Right ventricle myocardium inferior (tissue), 1 donor: ENCODE results near the gene RUNX1. TPM values are rescaled to one million over a fixed set of nuclear protein-coding genes. Genes with fewer than 3 reads are reported as not detected.

Experiments
- ATAC-seq: fragments of 200-7000 bp; cut with Tn5 transposase; one replicate; pipeline ENCODE4 v1.9.1; 2020; ENCODE audit warnings: mild to moderate bottlenecking, moderate library complexity
- DNase-seq: peaks from one replicate; pipeline ENCODE4 v3.0.0; 2021; ENCODE audit errors: missing footprints
- intact Hi-C: fragments of 100-400 bp; cut with DNase I; formaldehyde crosslinking; loops from one replicate; pipeline ENCODE4 v1.11.0; 2022
- long read RNA-seq: library from polyadenylated mRNA; unstranded; transcript quantifications from one replicate; pipeline ENCODE4 v2.0.0, GENCODE V29; 2021
- total RNA-seq: library from RNA; stranded (reverse); fragmentation: NEBNext Ultra II Directional; extraction: Animal tissue kit (Norgen Biotek cat#: 25700); gene quantifications from one replicate; pipeline ENCODE4 v1.2.1, GENCODE V29; 2021
- donor health status: DM: no; HTN: yes; CAD: no; lungs with severe emphysema.

Gene RUNX1
- total RNA-seq, result 1.8 TPM
- long read RNA-seq, partial matches to known transcripts, result 0 of 1 reads
- long read RNA-seq, other reads (novel, unspliced or antisense), result 1 of 1 reads

DNA sequence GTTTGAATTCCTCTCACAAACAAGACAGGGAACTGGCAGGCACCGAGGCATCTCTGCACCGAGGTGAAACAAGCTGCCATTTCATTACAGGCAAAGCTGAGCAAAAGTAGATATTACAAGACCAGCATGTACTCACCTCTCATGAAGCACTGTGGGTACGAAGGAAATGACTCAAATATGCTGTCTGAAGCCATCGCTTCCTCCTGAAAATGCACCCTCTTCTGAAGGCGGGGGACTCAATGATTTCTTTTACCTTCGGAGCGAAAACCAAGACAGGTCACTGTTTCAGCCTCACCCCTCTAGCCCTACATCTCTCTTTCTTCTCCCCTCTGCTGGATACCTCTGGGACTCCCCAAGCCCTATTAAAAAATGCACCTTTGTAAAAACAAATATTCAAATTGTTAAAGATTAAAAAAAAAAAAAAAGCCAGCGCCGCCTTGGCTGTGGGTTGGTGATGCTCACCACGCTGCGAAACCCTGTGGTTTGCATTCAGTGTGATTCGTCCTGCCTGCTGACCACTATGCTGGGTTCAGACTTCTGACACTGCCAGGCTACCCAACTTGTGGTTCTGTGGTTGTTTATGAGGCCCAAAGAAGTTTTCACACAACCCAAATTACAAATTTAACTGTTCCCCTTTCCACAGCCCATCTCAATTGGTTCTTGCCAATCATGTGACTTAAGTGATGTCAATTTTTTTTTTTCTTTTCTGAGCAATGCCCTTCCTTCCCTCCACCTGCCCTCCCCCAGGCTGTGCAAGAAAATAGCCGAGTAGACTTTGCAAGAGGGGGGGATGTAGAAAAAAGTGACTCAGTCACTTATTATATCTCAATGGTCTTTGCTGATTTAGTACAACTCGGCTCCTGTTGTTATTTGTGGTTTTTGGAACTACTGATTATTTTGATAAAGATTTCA is at the start of gene RUNX1:
TSS of gene RUNX1 (minus strand) at position 597 of the 912 bp plus-strand sequence.
- intact Hi-C loops, result no loop called here
- DNase-seq (no peak), ATAC-seq (peak; percentile 20)

DNA sequence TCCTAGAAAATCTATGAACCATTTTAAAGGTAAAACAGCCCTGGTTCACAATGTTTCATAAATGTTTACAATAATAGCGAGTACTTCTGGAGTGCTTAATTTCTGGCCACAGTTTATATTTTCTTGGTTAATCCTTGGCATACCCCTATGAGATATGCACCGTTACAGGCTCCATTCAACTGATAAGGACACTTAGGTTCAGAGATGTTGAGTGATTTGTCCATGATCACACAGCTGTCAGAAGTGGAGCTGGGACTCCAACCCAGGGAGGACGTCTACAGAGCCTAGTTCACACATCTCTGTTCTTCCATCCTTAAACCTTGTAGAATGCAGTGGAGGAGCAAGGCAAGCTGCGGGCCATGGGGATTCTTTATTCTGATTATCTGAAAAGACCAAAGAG is 48.4 kb upstream of the RUNX1 start:
- DNase-seq, result no peak
- ATAC-seq, result no peak
- intact Hi-C loops, result no loop called here

DNA sequence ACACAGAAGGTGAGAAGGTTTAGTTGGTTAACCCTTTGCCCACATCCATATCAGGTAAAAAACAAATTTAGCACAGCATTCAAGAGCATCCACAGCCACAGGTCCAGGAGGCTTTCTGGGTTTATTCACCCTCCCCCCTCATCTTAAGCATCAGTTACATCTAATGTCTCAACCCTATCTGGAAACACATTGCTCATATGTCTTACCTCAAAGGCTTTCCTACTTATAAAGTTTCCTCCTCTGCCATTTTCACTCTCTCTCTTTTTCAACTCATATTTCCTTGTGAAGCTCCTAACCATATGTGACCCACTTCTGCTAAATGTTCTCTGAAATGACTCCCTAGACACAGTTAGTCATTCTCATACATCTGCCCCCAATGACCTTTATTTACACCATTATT is 47.9 kb upstream of the RUNX1 start:
- no peak for ATAC-seq
- DNase-seq, result no peak
- intact Hi-C loops, result no loop called here

DNA sequence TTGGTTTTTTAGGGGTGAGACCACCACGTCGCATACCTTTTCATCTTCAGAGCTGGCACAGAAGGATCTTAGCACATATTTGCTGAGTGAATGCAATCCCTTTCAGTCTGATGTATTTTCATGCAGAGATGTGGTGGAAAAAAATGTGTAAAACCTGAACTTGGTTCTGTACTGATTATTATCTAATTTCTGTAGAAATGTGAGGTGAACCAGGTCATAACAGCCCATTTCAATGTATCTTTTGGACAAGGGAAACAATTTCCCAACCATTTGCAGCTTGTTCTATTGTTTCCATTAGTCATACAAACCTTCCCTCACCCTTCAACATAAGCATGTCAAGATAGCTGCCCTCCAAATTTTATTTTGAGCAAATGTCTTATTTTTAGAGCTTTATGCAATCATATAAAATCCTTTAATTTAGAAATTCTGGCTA is 46.8 kb upstream of the RUNX1 start:
- intact Hi-C loops, result no loop called here
- no peak for ATAC-seq
- no peak for DNase-seq

DNA sequence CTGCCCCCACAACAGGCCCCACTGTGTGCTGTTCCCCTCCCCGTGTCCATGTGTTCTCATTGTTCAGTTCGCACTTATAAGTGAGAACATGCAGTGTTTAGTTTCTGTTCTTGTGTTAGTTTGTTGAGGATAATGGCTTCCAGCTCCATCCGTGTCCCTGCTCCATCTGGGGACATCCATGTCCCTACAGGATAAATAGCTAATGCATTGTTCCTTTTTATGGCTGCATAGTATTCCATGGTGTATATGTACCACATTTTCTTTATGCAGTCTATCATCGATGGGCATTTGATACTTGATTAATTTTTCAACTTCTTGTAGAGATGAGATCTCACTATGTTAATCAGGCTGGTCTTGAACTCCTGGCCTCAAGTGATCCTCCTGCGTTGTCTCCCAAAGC is 44.4 kb upstream of the RUNX1 start:
- no peak for DNase-seq
- ATAC-seq, result no peak
- intact Hi-C loops, result no loop called here

DNA sequence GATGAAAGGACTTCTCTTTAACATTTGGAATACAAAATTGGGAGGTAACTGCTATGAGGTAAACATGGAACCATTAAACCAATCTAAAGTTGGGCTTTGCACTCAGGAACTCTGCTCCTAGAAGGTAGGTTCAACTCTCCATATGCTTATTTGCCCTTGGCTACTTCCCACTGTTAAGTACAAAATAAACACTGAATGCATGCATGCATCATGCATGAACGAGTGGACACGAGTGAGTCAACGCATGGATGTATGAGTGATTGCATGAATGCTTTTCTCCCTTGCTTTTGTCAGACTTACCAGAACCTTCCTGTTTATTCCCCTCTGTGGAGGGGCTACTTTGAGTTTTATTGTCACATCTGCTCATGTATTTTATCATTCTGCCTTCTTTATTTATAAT is 42.4 kb upstream of the RUNX1 start:
- intact Hi-C loops, result no loop called here
- no peak for DNase-seq
- ATAC-seq, result no peak

DNA sequence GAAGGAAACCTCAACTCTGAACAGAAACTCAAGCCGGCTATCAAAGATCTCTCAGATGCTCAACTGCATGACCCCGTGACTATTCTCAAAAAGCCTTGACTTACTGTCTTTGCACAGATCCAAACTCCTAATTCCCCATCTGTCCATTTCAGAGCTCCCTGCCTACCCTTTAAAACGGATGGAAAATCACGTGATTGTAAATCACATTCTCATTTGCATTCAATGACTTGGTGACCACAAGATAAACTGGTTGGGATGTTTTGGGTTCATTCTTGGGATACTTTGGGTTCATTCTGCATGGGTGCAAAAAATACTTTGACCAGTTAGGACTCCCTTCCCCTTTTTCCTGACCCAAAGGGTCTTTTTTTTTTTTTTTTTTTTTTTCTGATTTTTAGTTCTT is 41.3 kb upstream of the RUNX1 start:
- ATAC-seq, result no peak
- intact Hi-C loops, result no loop called here
- DNase-seq, result no peak

DNA sequence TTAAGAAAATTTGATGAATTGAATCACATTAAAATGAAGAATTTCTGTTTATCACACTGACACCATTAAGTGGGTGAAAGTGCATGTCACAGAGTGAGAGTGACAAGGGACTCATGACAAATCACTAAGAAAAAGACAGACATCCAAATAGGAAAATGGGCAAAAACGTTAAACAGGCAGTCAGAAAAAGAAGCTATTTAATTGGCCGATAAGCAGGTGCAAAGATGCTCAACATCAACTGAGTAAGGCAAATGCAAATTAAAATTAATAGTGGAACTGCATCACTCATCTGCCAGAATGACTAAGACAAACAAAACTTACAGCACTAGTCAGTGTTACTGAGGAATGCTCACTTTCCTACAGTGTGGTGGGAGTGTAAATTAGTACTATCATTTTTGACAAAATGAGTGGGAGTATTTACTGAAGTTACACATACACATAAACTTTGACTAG is 39.2 kb upstream of the RUNX1 start:
- intact Hi-C loops, result no loop called here
- ATAC-seq, result no peak
- DNase-seq, result no peak

DNA sequence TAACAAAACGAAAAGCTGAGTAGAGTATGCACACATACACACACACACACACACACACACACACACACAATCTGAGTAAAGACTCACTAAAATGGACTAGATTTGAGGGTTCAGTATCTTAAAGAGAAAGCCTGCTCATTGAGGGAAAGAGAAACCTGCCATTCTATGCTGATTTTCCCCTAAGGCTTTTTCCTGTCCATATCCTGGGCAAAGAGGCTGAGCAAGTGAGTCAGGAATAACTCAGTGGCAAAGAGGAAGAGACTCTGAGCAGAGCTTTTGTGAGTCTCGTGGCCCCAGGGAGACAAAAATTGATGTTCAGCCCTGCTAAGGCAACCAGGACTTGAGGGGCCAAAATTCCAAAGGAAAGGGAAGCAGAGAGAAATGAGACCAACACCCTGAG is 37.3 kb upstream of the RUNX1 start:
- no peak for DNase-seq
- no peak for ATAC-seq
- intact Hi-C loops, result no loop called here

DNA sequence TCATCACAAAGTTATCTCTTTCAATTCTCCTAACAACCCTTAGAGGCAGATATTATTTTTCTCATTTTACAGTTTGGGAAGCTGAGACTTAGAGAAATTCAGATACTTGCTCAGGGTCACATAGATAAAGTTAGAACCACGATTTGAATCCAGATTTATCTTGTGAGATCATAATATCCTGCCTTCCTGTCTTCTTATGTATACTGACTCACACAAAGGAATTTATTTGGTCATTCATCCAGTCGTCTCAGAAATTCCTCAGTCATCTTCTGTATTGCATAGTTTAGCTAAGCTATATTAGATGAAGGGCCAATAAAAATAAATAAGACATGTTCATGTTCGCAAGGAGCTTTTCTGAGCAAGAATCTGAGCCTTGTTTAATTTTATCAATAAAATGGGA is 35.8 kb upstream of the RUNX1 start:
- DNase-seq (no peak), ATAC-seq (no peak)
- intact Hi-C loops, result no loop called here

DNA sequence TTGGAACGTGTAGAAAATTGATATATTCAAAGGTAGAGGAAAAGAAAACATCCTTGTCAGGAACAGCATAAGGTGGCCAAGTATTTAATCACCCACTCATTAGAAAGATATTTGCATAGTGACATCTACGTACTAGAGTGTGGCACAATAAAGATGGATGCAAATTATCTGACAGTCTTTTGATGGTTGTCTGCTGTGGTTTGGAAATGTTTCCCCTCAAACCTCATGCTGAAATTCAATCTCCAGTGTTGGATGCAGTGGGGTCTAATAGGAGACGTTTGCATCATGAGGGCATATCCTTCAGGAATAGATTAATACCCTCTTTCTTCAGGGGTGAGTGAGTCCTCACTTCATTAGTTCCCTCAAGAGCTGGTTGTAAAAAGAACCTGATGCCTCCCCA is 34.1 kb upstream of the RUNX1 start:
- intact Hi-C loops, result no loop called here
- DNase-seq (no peak), ATAC-seq (no peak)

DNA sequence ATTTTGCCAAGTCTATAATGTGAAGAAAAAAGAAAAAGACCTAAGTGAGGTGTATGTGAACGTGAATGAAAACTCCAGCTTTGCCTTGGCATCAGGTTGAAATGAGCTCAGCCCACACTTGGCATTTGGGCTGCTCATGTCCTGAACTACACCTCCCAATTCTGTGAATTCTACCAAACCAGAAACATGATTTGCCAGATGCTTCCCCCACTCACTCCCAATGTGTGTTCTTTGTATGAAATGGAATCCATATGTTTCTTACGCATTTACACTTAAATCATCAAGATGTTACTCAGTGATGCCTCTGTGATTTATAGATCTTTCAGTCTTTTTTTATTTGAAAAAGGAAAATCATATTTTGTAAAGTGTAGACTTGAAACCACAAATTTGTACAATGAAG is 32.8 kb upstream of the RUNX1 start:
- ATAC-seq (no peak), DNase-seq (no peak)
- intact Hi-C loops, result no loop called here

DNA sequence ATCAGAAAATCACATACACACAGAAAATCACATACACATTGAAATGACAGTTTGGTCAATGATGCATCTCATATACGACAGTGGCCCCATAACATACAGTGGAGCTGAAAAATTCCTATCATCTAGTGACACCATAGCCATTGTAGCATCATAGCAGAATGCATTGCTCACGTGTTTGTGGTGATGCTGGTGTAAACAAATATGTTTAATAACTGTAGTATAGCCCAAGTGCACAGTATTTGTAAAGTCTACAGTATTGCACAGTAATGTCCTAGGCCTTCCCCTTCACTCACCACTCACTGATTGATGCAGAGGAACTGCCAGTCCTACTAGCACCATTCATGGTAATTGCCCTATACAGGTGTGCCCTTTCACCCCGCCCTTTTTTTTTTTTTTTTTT is 30.1 kb upstream of the RUNX1 start:
- no peak for ATAC-seq
- intact Hi-C loops, result no loop called here
- DNase-seq, result no peak

DNA sequence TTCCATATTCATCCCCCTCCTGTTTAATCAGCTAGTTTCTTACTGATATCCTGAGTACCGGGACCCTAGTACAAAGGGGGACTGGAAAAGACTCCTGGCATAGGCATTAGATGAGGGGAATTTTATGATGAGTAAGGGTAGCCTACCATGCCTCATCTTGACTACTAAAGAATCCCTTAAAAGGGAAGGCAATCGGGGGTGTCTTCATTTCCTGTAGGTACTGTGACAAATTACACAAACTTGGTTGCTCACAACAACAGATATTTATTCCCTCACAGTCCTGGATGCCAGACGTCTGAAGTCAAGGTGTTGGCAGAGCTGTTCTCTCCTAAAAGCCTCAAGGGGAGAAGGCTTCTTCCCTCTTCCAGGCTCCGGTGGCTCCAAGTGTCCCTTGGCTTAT is 28.9 kb upstream of the RUNX1 start:
- ATAC-seq (no peak), DNase-seq (no peak)
- intact Hi-C loops, result no loop called here

DNA sequence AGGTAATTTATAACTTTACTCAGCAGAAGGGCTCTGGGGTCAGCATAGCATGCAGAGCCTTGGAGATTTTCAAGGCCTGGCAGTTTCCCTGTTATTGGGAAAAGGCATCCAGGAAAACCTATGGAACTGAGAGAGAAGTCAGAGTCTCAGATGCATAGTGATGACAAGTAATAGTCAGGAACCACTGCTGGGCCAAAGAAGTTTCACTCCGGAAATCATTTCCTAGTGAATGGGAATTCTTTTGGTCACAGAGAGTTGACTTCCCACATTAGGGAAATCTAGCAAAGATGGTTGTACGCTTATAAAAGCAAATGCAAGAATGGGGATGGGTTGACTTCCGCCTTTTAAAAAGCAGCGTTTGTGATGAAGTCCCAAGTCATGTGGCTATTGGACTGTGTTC is 28.4 kb upstream of the RUNX1 start:
- no peak for ATAC-seq
- DNase-seq, result no peak
- intact Hi-C loops, result no loop called here

DNA sequence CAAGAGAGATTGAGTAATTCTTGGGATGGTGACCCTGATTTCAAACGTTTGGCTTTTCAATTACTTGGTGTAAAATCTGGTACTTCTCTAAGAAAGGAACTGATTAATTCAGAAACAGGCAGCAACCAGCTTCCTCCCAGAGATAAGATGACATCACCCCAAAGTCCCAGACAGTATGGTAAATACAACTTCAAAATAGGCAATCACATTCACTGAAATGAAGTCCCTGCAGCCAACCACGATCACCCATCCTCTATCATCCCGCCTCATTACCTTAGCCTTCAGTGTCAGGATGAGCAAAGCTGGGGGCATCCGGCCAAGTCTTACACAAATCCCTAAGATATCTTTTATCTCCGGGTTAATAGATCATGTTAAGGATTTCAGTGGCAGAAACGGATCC is 26.4 kb upstream of the RUNX1 start:
- DNase-seq (peak; percentile 57), ATAC-seq (no peak)
- intact Hi-C loops, result no loop called here

DNA sequence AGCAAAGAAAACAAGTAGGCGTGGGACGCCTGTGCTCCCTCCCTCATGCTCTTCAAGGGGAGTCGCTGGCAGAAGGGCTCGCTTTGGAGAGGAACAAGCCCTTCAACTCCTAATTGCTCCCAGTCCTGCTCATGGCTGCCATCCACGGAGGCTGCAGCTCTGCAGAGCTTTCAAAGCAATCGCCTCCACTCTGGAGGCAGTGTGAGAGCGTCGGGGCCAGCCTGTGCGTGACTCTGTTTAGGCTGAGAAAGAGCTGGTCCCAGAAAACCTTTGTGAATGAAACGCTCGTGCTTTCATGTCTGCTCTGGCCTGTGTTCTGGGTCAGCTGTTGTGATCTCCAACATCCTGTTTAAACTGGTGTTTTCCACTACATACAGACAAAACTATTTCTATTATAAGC is 23.9 kb upstream of the RUNX1 start:
- ATAC-seq (peak; percentile 42), DNase-seq (no peak)
- intact Hi-C loops, result no loop called here

DNA sequence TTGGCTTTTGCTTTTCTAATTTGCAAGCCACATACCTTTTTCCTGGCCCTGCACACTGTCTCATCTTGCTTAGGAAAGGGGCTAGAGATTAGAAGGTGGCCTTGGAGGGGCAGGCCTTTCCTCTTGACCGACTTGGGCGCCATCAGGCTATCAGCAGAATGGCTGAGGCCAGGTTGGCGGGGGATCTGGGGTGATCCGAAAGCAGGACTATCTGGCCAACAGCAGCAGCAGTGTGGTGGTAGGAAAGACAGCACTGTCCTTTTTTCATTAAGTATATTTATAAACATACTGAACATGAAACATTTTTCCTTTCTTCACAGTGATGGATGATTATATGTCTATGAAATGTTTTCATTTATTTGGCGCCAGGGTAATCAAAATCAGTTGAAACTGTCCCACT is 23.5 kb upstream of the RUNX1 start:
- intact Hi-C loops, result no loop called here
- DNase-seq (peak; percentile 65), ATAC-seq (no peak)

DNA sequence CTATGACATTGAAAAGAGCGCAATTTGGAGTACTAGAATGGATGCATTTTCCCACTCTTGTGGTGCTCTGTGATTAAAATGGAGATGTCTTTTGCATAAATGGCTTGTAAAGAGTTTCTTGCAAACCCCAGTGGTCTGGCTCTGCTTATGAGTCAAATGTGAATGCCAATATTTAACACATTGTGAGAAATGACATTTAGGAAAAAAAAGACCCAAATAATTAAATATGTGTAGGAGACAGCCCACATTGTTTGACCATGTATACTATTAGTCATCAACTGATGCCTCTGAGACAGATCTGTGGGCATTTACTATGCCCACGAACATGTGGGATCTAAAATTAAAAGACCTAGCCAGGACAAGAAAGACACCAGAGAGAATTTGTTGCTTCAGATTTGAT is 22.2 kb upstream of the RUNX1 start:
- DNase-seq, result no peak
- intact Hi-C loops, result no loop called here
- no peak for ATAC-seq

DNA sequence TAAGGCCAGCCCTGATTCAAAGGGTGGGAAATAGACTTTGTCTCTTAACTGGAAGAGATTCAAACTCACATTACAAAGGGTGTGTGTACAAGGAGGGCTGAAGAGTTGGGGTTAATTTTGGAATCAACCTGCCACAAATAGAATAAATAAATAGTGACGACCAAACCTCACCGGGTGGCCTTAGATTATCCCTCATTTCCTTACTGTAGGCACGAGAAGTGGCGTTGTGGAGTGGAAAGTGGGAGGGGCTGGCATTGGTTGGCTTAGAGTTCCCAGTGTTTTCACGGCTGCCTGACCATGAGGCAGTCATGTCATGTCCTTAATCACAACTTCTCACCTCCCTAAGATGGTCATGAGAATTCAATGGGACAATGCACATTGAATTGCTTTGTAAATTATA is 21.3 kb upstream of the RUNX1 start:
- no peak for ATAC-seq
- intact Hi-C loops, result no loop called here
- DNase-seq, result no peak

DNA sequence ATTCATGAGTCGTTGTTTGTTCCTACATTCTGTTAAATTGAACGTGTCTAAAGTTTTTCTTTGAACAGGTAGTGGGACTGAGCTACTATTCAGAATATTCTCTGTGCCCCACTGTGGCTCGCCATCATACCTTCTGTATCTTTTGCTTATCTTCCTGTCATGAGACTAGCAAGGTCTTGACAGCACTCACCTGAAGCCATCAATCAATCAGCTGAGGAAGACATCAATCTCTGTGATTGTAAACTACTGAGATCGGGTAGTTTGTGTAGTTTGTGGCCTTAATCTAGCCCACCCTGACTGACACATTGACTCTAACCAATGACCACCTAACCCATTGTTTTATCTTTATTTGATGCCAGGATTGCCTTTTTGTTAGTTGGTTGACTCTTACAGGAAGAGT is 17.7 kb upstream of the RUNX1 start:
- DNase-seq (no peak), ATAC-seq (no peak)
- intact Hi-C loops, result no loop called here
